ENCODE measurements around the gene HDHD3. TPM values are rescaled to one million over a fixed set of nuclear protein-coding genes. Genes with fewer than 3 reads are reported as not detected.
A peak's percentile ranks its signal among the peaks of the same experiment; 100 is the strongest.

The HDHD3 gene
- total RNA-seq, result 14.3 TPM
- 10 to 100 TPM; 36.8 to 52.6 (median 46.5) TPM for polyA plus RNA-seq

- Mint-ChIP-seq H3K4me3 (peak within 1 kb of the TSS; percentile 87 to 92 (median 90)), H3K36me3 (peaks cover 6% of the 10 kb centered on the region), H3K4me1 (peaks cover 8 to 24% (median 15%) of the 10 kb centered on the region in 4 donors), H3K27ac (peak within 1 kb of the TSS; percentile 80 to 86 (median 86)), H3K27me3 (no peaks in the 10 kb centered on the region), H3K9me3 (no peaks in the 10 kb centered on the region)
- DNase-seq, result peak; percentile 78 to 89 (median 82)
- peaks cover 13% of the 10 kb centered on the region for H3K4me1 ChIP-seq (ENCODE audit: control insufficient read depth, insufficient read depth, low read length, poor library complexity, severe bottlenecking)
- no peaks in the 10 kb centered on the region for H3K27me3 ChIP-seq (ENCODE audit: control insufficient read depth, insufficient read depth, low read length)
- H3K4me3 ChIP-seq (ENCODE audit: low read depth, low read length), result peak within 1 kb of the TSS; percentile 58
- no peaks in the 10 kb centered on the region for H3K9me3 ChIP-seq (ENCODE audit: control insufficient read depth in 2 of 2, low read length in 2 of 2)
- H3K27ac ChIP-seq (ENCODE audit: insufficient read depth, low read length, poor library complexity, severe bottlenecking), result peak within 1 kb of the TSS; percentile 69
- ATAC-seq (ENCODE audit: low read depth in 2 of 2), result peak; percentile 85 to 88
- H3K36me3 ChIP-seq (ENCODE audit: control insufficient read depth, insufficient read depth, low read length), result peaks cover 19% of the 10 kb centered on the region
These were observed at the start of gene HDHD3 for GRCh38 chr9:113376634-113377567. Gene HDHD3 (minus strand): TSS chr9:113376986. CDS start chr9:113374354, 2,632 bp downstream.

- no peaks in the 10 kb centered on the region for H3K9me3 ChIP-seq (ENCODE audit: control insufficient read depth in 2 of 2, low read length in 2 of 2)
- Mint-ChIP-seq H3K4me3 (no peak overlapping the region), H3K9me3 (no peaks in the 10 kb centered on the region), H3K36me3 (no peaks in the 10 kb centered on the region), H3K27me3 (peaks cover 13% of the 10 kb centered on the region), H3K4me1 (no peaks in the 10 kb centered on the region), H3K27ac (no peak overlapping the region)
- H3K4me1 ChIP-seq (ENCODE audit: control insufficient read depth, insufficient read depth, low read length, poor library complexity, severe bottlenecking), result no peaks in the 10 kb centered on the region
- no peak overlapping the region for H3K4me3 ChIP-seq (ENCODE audit: low read depth, low read length)
- DNase-seq, result no peak
- no peak for ATAC-seq (ENCODE audit: low read depth in 2 of 2)
- no peak overlapping the region for H3K27ac ChIP-seq (ENCODE audit: insufficient read depth, low read length, poor library complexity, severe bottlenecking)
- H3K36me3 ChIP-seq (ENCODE audit: control insufficient read depth, insufficient read depth, low read length), result no peaks in the 10 kb centered on the region
- H3K27me3 ChIP-seq (ENCODE audit: control insufficient read depth, insufficient read depth, low read length), result no peaks in the 10 kb centered on the region
These were observed 48.3 kb upstream of the HDHD3 start for GRCh38 chr9:113425072-113425471.

- Mint-ChIP-seq H3K36me3 (no peaks in the 10 kb centered on the region), H3K4me3 (no peak overlapping the region), H3K27me3 (peaks cover 13% of the 10 kb centered on the region), H3K4me1 (no peaks in the 10 kb centered on the region), H3K27ac (no peak overlapping the region), H3K9me3 (no peaks in the 10 kb centered on the region)
- ATAC-seq (ENCODE audit: low read depth in 2 of 2), result no peak
- no peaks in the 10 kb centered on the region for H3K27me3 ChIP-seq (ENCODE audit: control insufficient read depth, insufficient read depth, low read length)
- H3K27ac ChIP-seq (ENCODE audit: insufficient read depth, low read length, poor library complexity, severe bottlenecking), result no peak overlapping the region
- H3K4me1 ChIP-seq (ENCODE audit: control insufficient read depth, insufficient read depth, low read length, poor library complexity, severe bottlenecking), result no peaks in the 10 kb centered on the region
- no peaks in the 10 kb centered on the region for H3K9me3 ChIP-seq (ENCODE audit: control insufficient read depth in 2 of 2, low read length in 2 of 2)
- no peak overlapping the region for H3K4me3 ChIP-seq (ENCODE audit: low read depth, low read length)
- H3K36me3 ChIP-seq (ENCODE audit: control insufficient read depth, insufficient read depth, low read length), result no peaks in the 10 kb centered on the region
- no peak for DNase-seq
These were observed 44.9 kb upstream of the HDHD3 start for GRCh38 chr9:113421726-113422125.

- no peaks in the 10 kb centered on the region for H3K36me3 Mint-ChIP-seq
- DNase-seq, result peak in 1 of 3 donors; percentile 9
These were observed 40.6 kb upstream of the HDHD3 start for GRCh38 chr9:113417370-113417769.

GRCh38 chr9:113416149-113416721 lies 39.4 kb upstream of the HDHD3 start:
- H3K9me3 Mint-ChIP-seq, result no peaks in the 10 kb centered on the region
- H3K4me3 Mint-ChIP-seq, result no peak overlapping the region
- no peaks in the 10 kb centered on the region for H3K27me3 ChIP-seq (ENCODE audit: control insufficient read depth, insufficient read depth, low read length)
- no peak overlapping the region for H3K27ac ChIP-seq (ENCODE audit: insufficient read depth, low read length, poor library complexity, severe bottlenecking)
- H3K36me3 Mint-ChIP-seq, result no peaks in the 10 kb centered on the region
- H3K27ac Mint-ChIP-seq, result no peak overlapping the region
- no peaks in the 10 kb centered on the region for H3K9me3 ChIP-seq (ENCODE audit: control insufficient read depth in 2 of 2, low read length in 2 of 2)
- no peaks in the 10 kb centered on the region for H3K27me3 Mint-ChIP-seq
- ATAC-seq (ENCODE audit: low read depth in 2 of 2) (no peak), DNase-seq (no peak)
- H3K4me3 ChIP-seq (ENCODE audit: low read depth, low read length), result no peak overlapping the region
- no peaks in the 10 kb centered on the region for H3K36me3 ChIP-seq (ENCODE audit: control insufficient read depth, insufficient read depth, low read length)
- peaks cover 3% of the 10 kb centered on the region for H3K4me1 ChIP-seq (ENCODE audit: control insufficient read depth, insufficient read depth, low read length, poor library complexity, severe bottlenecking)
- no peaks in the 10 kb centered on the region for H3K4me1 Mint-ChIP-seq

More at GRCh38 chr9:113417370-113417769, 40.6 kb upstream of the HDHD3 start:
- Mint-ChIP-seq H3K4me3 (no peak overlapping the region), H3K27me3 (no peaks in the 10 kb centered on the region), H3K27ac (no peak overlapping the region), H3K9me3 (no peaks in the 10 kb centered on the region), H3K4me1 (no peaks in the 10 kb centered on the region)
- H3K27ac ChIP-seq (ENCODE audit: insufficient read depth, low read length, poor library complexity, severe bottlenecking), result no peak overlapping the region
- ATAC-seq (ENCODE audit: low read depth in 2 of 2), result no peak
- no peaks in the 10 kb centered on the region for H3K4me1 ChIP-seq (ENCODE audit: control insufficient read depth, insufficient read depth, low read length, poor library complexity, severe bottlenecking)
- no peaks in the 10 kb centered on the region for H3K27me3 ChIP-seq (ENCODE audit: control insufficient read depth, insufficient read depth, low read length)
- no peaks in the 10 kb centered on the region for H3K36me3 ChIP-seq (ENCODE audit: control insufficient read depth, insufficient read depth, low read length)
- no peak overlapping the region for H3K4me3 ChIP-seq (ENCODE audit: low read depth, low read length)
- H3K9me3 ChIP-seq (ENCODE audit: control insufficient read depth in 2 of 2, low read length in 2 of 2), result no peaks in the 10 kb centered on the region

- H3K36me3 Mint-ChIP-seq, result peaks cover 19% of the 10 kb centered on the region
- peaks cover 14% of the 10 kb centered on the region for H3K4me1 ChIP-seq (ENCODE audit: control insufficient read depth, insufficient read depth, low read length, poor library complexity, severe bottlenecking)
- H3K27me3 ChIP-seq (ENCODE audit: control insufficient read depth, insufficient read depth, low read length), result no peaks in the 10 kb centered on the region
- DNase-seq (peak; percentile 89 to 98 (median 95)), ATAC-seq (ENCODE audit: low read depth in 2 of 2) (peak; percentile 91)
- H3K27me3 Mint-ChIP-seq, result peaks cover 5% of the 10 kb centered on the region
- peaks cover 0 to 2% (median 0%) of the 10 kb centered on the region in 7 donors for H3K9me3 Mint-ChIP-seq
- no peaks in the 10 kb centered on the region for H3K9me3 ChIP-seq (ENCODE audit: control insufficient read depth in 2 of 2, low read length in 2 of 2)
- peak within 1 kb of the TSS; percentile 100 for H3K4me3 ChIP-seq (ENCODE audit: low read depth, low read length)
- peak within 1 kb of the TSS; percentile 92 for H3K27ac ChIP-seq (ENCODE audit: insufficient read depth, low read length, poor library complexity, severe bottlenecking)
- H3K4me1 Mint-ChIP-seq, result peaks cover 5 to 40% (median 27%) of the 10 kb centered on the region in 4 donors
- peak within 1 kb of the TSS; percentile 99 for H3K27ac Mint-ChIP-seq
- peak within 1 kb of the TSS; percentile 97 to 99 (median 98) for H3K4me3 Mint-ChIP-seq
- peaks cover 7% of the 10 kb centered on the region for H3K36me3 ChIP-seq (ENCODE audit: control insufficient read depth, insufficient read depth, low read length)
These were observed 33.5 kb upstream of the HDHD3 start, which contains the start of the genes C9orf43 and POLE3 for GRCh38 chr9:113410207-113410864. Gene C9orf43 (plus strand): TSS chr9:113410747. CDS start chr9:113413494, 2,747 bp downstream. Gene POLE3 (minus strand): TSS chr9:113410675. CDS start chr9:113410293, 382 bp downstream.

GRCh38 chr9:113409883-113410206 lies 33.1 kb upstream of the HDHD3 start:
- Histone ChIP-seq H3K27ac (ENCODE audit: insufficient read depth, low read length, poor library complexity, severe bottlenecking) (peak overlapping the region; percentile 92), H3K27me3 (ENCODE audit: control insufficient read depth, insufficient read depth, low read length) (no peaks in the 10 kb centered on the region), H3K9me3 (ENCODE audit: control insufficient read depth in 2 of 2, low read length in 2 of 2) (no peaks in the 10 kb centered on the region), H3K4me1 (ENCODE audit: control insufficient read depth, insufficient read depth, low read length, poor library complexity, severe bottlenecking) (peaks cover 14% of the 10 kb centered on the region), H3K4me3 (ENCODE audit: low read depth, low read length) (peak overlapping the region; percentile 100), H3K36me3 (ENCODE audit: control insufficient read depth, insufficient read depth, low read length) (peaks cover 7% of the 10 kb centered on the region)
- peak in 1 of 2 donors; percentile 1 for ATAC-seq (ENCODE audit: low read depth in 2 of 2)
- peaks cover 0 to 2% (median 0%) of the 10 kb centered on the region in 7 donors for H3K9me3 Mint-ChIP-seq
- H3K27me3 Mint-ChIP-seq, result peaks cover 5% of the 10 kb centered on the region
- peak overlapping the region; percentile 97 to 99 (median 98) for H3K4me3 Mint-ChIP-seq
- no peak for DNase-seq
- H3K4me1 Mint-ChIP-seq, result peaks cover 5 to 45% (median 27%) of the 10 kb centered on the region in 4 donors
- peak overlapping the region; percentile 99 for H3K27ac Mint-ChIP-seq
- H3K36me3 Mint-ChIP-seq, result peaks cover 19% of the 10 kb centered on the region
